ENCODE results near the gene HDAC11. TPM values are rescaled to one million over a fixed set of nuclear protein-coding genes. Genes with fewer than 3 reads are reported as not detected.
"Not testable (repeated sequence)": the region's sequence is repeated elsewhere in the genome, so short reads cannot be mapped to it uniquely, and the experiment has no call there.

The HDAC11 gene
- 15.8 TPM for polyA plus RNA-seq (ENCODE audit: insufficient read length)

- DNase-seq (ENCODE audit: low read depth) = peak; percentile 84
These were observed at the start of gene HDAC11 for GRCh38 chr3:13479582-13480339. TSS of gene HDAC11 (plus strand) at chr3:13480306. CDS start at chr3:13480348, 42 bp downstream.

- not testable (repeated sequence) for DNase-seq (ENCODE audit: low read depth)
These were observed 49.7 kb upstream of the HDAC11 start for GRCh38 chr3:13430411-13430875.

GRCh38 chr3:13432093-13432492, 48.0 kb upstream of the HDAC11 start:
- no peak for DNase-seq (ENCODE audit: low read depth)

GRCh38 chr3:13433912-13434311, 46.2 kb upstream of the HDAC11 start:
- DNase-seq (ENCODE audit: low read depth) = no peak

GRCh38 chr3:13436213-13436612, 43.9 kb upstream of the HDAC11 start:
- DNase-seq (ENCODE audit: low read depth) = not testable (repeated sequence)

GRCh38 chr3:13440204-13440817, 39.8 kb upstream of the HDAC11 start:
- no peak for DNase-seq (ENCODE audit: low read depth)

- DNase-seq (ENCODE audit: low read depth) = not testable (repeated sequence)
These were observed 37.2 kb upstream of the HDAC11 start for GRCh38 chr3:13442882-13443281.

- no peak for DNase-seq (ENCODE audit: low read depth)
These were observed 28.8 kb upstream of the HDAC11 start for GRCh38 chr3:13451301-13451673.

GRCh38 chr3:13452490-13453335, 27.4 kb upstream of the HDAC11 start:
- peak; percentile 17 for DNase-seq (ENCODE audit: low read depth)

GRCh38 chr3:13455644-13456043, 24.5 kb upstream of the HDAC11 start:
- no peak for DNase-seq (ENCODE audit: low read depth)

GRCh38 chr3:13457593-13457992, 22.5 kb upstream of the HDAC11 start:
- DNase-seq (ENCODE audit: low read depth) = no peak

GRCh38 chr3:13459605-13460340, 20.3 kb upstream of the HDAC11 start:
- DNase-seq (ENCODE audit: low read depth) = no peak

- DNase-seq (ENCODE audit: low read depth) = no peak
These were observed 19.8 kb upstream of the HDAC11 start for GRCh38 chr3:13460341-13460736.

GRCh38 chr3:13461169-13462124, 18.7 kb upstream of the HDAC11 start:
- DNase-seq (ENCODE audit: low read depth) = no peak

GRCh38 chr3:13462125-13462629, 17.9 kb upstream of the HDAC11 start:
- no peak for DNase-seq (ENCODE audit: low read depth)

GRCh38 chr3:13462822-13463221, 17.3 kb upstream of the HDAC11 start:
- DNase-seq (ENCODE audit: low read depth) = no peak

- DNase-seq (ENCODE audit: low read depth) = no peak
These were observed 16.3 kb upstream of the HDAC11 start for GRCh38 chr3:13463618-13464400.

GRCh38 chr3:13465236-13465873, 14.8 kb upstream of the HDAC11 start:
- no peak for DNase-seq (ENCODE audit: low read depth)

- no peak for DNase-seq (ENCODE audit: low read depth)
These were observed 13.3 kb upstream of the HDAC11 start for GRCh38 chr3:13466781-13467180.
